Measurements from ENCODE around the gene UMPS.
A peak's percentile ranks its signal among the peaks of the same experiment; 100 is the strongest.
"Not testable (repeated sequence)": the region's sequence is repeated elsewhere in the genome, so short reads cannot be mapped to it uniquely, and the experiment has no call there.

Gene UMPS

DNA sequence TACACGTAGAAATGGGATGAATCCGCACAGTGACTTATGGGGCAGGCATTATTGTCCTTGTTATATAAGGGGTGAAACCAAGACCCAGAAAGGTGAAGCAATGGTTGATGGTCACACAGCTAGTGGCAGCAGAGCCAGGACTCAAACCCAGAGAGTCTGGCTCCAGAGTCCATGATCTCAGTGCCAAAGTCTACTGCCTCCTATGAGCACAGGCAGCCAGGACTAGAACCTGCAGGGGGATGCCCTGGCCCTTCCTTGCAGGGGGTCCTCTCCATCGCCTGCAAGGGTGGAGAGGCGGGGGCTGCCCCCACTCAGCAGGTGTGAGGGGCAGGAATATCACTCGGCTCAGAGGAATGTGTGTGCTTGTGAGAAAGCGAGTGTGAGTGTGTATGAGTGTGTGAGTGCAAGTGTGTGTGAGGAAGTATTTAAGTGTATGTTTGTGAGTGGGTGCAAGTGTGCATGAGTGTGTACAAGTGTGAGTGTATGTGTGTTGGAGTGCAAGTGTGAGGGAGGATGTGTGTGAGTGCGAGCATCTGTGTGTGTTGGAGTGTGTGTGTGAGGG is 44.7 kb downstream of the UMPS start:
- Histone ChIP-seq H3K27me3 (ENCODE audit: insufficient read depth, low read length) (no peaks in the 10 kb centered on the region), H3K36me3 (ENCODE audit: insufficient read depth, low read depth, low read length) (peaks cover 24% of the 10 kb centered on the region), H3K9ac (ENCODE audit: low read depth, low read length) (0 out of 2 replicates have a peak overlapping the region, but pooled peaks have one; percentile 18), H3K27ac (ENCODE audit: low read length) (peak overlapping the region; percentile 76), H3K4me3 (ENCODE audit: low read length) (no peak overlapping the region), H3K4me1 (ENCODE audit: insufficient read depth, low read length) (peaks cover 19% of the 10 kb centered on the region), H3K9me3 (ENCODE audit: insufficient read depth, low read depth, low read length) (no peaks in the 10 kb centered on the region)

GRCh38 chr3:124775877-124776276 is 45.6 kb downstream of the UMPS start:
- H3K27me3 ChIP-seq (ENCODE audit: insufficient read depth, low read length): no peaks in the 10 kb centered on the region
- H3K9ac ChIP-seq (ENCODE audit: low read depth, low read length): no peak overlapping the region
- no peaks in the 10 kb centered on the region for H3K9me3 ChIP-seq (ENCODE audit: insufficient read depth, low read depth, low read length)
- H3K36me3 ChIP-seq (ENCODE audit: insufficient read depth, low read depth, low read length): peaks cover 21% of the 10 kb centered on the region
- H3K4me1 ChIP-seq (ENCODE audit: insufficient read depth, low read length): peaks cover 23% of the 10 kb centered on the region
- no peak overlapping the region for H3K27ac ChIP-seq (ENCODE audit: low read length)
- no peak overlapping the region for H3K4me3 ChIP-seq (ENCODE audit: low read length)

DNA sequence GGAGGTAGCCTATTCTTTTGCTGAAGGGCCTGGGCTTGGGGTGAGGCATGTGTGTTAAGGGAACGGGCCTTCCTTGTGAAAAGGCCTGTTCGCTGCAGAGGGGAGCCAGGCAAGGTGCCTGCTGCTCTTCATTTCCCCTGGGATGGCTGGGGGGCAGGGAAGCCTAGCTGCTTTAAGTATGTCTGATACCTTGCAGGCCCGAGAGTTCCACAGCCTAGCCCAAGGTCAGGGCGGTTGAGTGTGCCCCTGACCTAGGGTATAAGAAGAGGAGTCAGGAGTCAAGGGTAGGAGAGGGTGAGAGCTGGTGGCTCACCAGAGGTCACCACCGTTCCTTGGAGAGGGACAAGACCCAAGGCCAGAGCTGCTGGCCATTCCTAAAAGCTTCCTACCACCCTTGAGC is 46.6 kb downstream of the UMPS start:
- peaks cover 31% of the 10 kb centered on the region for H3K4me1 ChIP-seq (ENCODE audit: insufficient read depth, low read length)
- H3K9me3 ChIP-seq (ENCODE audit: insufficient read depth, low read depth, low read length): no peaks in the 10 kb centered on the region
- no peak overlapping the region for H3K4me3 ChIP-seq (ENCODE audit: low read length)
- peaks cover 18% of the 10 kb centered on the region for H3K36me3 ChIP-seq (ENCODE audit: insufficient read depth, low read depth, low read length)
- H3K27me3 ChIP-seq (ENCODE audit: insufficient read depth, low read length): no peaks in the 10 kb centered on the region
- no peak overlapping the region for H3K9ac ChIP-seq (ENCODE audit: low read depth, low read length)
- H3K27ac ChIP-seq (ENCODE audit: low read length): no peak overlapping the region

DNA sequence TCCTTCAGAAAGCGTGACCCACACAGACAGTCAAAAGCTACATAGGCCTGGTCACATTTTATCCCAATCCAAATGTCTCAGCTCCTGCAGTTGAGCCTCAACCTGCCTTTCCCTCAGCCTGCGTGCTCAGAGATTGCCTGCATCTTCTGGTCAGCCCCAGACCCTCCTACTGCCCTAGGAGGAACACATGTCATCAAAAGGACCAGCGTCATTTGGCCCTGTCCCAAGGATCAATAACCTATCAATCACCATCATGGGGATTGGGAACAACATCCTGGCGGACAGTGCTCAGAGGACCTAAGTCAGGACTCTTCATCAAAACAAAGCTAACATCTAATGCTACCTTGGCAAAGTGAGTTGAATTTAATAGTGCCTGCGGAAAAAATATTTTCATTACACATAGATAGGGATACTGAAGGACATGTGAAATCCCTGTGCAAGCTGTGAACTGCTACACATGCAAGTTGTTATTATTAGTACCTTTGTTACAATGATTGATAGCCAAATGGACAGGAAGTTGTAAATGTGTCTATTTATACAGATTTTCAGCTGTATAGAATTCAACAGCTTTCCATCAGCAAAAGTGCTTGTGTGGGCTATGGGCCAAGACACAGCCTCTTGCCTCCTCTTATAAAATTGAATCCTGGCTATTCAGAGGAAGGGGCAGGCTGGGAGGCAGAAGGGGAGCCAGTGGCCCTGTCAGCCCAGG is 47.7 kb downstream of the UMPS start:
- no peak overlapping the region for H3K4me3 ChIP-seq (ENCODE audit: low read length)

GRCh38 chr3:124779116-124779515 is 48.9 kb downstream of the UMPS start:
- no peaks in the 10 kb centered on the region for H3K27me3 ChIP-seq (ENCODE audit: insufficient read depth, low read length)
- no peaks in the 10 kb centered on the region for H3K9me3 ChIP-seq (ENCODE audit: insufficient read depth, low read depth, low read length)
- H3K36me3 ChIP-seq (ENCODE audit: insufficient read depth, low read depth, low read length): peaks cover 3% of the 10 kb centered on the region
- H3K9ac ChIP-seq (ENCODE audit: low read depth, low read length): no peak overlapping the region
- peaks cover 27% of the 10 kb centered on the region for H3K4me1 ChIP-seq (ENCODE audit: insufficient read depth, low read length)
- H3K4me3 ChIP-seq (ENCODE audit: low read length): no peak overlapping the region
- no peak overlapping the region for H3K27ac ChIP-seq (ENCODE audit: low read length)

More for the DNA sequence above, 47.7 kb downstream of the UMPS start:
- no peaks in the 10 kb centered on the region for H3K9me3 ChIP-seq (ENCODE audit: insufficient read depth, low read depth, low read length)
- peaks cover 31% of the 10 kb centered on the region for H3K4me1 ChIP-seq (ENCODE audit: insufficient read depth, low read length)
- no peak overlapping the region for H3K9ac ChIP-seq (ENCODE audit: low read depth, low read length)
- no peak overlapping the region for H3K27ac ChIP-seq (ENCODE audit: low read length)
- no peaks in the 10 kb centered on the region for H3K27me3 ChIP-seq (ENCODE audit: insufficient read depth, low read length)
- H3K36me3 ChIP-seq (ENCODE audit: insufficient read depth, low read depth, low read length): peaks cover 12% of the 10 kb centered on the region

DNA sequence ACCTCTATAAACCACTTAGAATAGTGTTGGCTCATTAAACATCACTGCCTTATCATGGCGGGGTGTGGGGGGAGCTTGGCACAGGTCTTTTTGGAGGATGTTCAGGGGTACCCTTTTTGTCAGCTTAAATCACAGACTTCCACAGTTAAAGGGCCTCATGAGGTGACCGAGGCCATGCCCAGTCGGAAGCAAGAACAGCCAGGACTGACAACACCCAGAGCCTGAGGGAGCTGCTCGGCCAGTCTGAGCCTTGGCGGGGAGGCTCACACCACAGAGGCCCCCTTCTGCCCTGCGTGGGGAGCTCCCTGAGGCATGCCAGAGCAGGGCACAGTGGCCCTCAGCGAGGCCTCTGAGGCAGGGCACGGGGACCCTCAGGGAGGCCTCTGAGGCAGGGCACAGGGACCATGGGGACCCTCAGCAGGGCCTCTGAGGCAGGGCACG is 49.5 kb downstream of the UMPS start:
- peaks cover 8% of the 10 kb centered on the region for H3K36me3 ChIP-seq (ENCODE audit: insufficient read depth, low read depth, low read length)
- no peak overlapping the region for H3K27ac ChIP-seq (ENCODE audit: low read length)
- no peak overlapping the region for H3K4me3 ChIP-seq (ENCODE audit: low read length)
- H3K4me1 ChIP-seq (ENCODE audit: insufficient read depth, low read length): peaks cover 22% of the 10 kb centered on the region
- H3K9me3 ChIP-seq (ENCODE audit: insufficient read depth, low read depth, low read length): no peaks in the 10 kb centered on the region
- H3K27me3 ChIP-seq (ENCODE audit: insufficient read depth, low read length): no peaks in the 10 kb centered on the region
- 0 out of 2 replicates have a peak overlapping the region, but pooled peaks have one; percentile 0 for H3K9ac ChIP-seq (ENCODE audit: low read depth, low read length)

DNA sequence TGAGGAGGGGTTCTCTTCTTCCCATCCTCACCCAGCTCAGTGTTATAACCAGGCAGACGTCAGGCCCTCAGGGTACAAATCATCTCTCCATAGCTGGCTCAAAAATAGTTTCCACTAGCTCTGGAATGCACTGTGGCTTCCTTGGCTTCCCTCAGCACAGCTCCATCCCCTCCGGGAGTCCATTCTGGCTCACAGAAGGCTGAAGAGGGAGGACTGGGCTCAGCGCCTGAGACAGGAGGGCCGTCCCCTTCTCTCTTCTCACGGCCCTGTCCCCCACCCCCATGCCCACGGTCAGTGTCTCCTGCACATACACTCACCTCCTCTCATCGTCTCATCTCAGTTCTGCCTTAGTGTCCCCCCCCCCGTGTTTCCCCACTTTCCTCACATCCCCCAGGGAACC is 50.1 kb downstream of the UMPS start:
- Histone ChIP-seq H3K27ac (ENCODE audit: low read length) (peak overlapping the region; percentile 17), H3K36me3 (ENCODE audit: insufficient read depth, low read depth, low read length) (peaks cover 8% of the 10 kb centered on the region), H3K9me3 (ENCODE audit: insufficient read depth, low read depth, low read length) (no peaks in the 10 kb centered on the region), H3K9ac (ENCODE audit: low read depth, low read length) (0 out of 2 replicates have a peak overlapping the region, but pooled peaks have one; percentile 0), H3K4me3 (ENCODE audit: low read length) (no peak overlapping the region), H3K4me1 (ENCODE audit: insufficient read depth, low read length) (peaks cover 17% of the 10 kb centered on the region), H3K27me3 (ENCODE audit: insufficient read depth, low read length) (no peaks in the 10 kb centered on the region)

DNA sequence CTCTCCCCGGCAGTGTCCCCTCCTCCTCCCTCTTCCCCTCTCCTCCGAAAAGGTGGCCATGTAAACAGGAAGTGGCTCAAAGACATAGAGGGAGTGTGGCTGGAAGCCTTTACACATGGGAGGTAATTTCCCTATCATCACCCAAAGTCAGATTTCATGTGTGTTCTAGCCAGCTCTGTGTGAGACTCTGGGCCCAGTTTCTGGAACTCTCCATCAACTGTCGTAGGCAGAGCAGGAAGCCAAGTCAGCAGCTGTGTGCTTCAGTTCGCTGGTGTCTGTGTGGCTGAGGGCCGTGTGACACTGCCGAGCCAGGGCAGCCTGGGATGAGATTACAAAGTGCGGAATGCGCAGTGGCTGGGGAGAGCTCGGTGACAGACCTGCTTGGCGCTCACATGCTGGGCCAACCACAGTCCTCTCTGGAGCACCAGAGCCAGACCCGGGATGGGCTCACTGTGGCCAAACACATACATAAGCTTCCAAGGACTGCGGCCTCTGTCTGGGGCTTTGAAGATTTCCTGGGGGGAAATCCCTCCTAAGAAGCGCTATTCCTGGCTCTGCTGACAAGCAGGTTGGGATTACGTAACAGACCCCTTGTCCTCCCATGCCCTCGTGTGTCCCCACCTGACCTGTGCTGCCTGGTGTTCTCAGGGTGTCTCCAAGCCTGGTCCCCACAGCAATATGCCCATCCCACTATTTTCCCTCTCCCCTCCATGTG is 50.7 kb downstream of the UMPS start:
- H3K4me1 ChIP-seq (ENCODE audit: insufficient read depth, low read length): peaks cover 17% of the 10 kb centered on the region
- H3K27ac ChIP-seq (ENCODE audit: low read length): peak overlapping the region; percentile 17
- H3K27me3 ChIP-seq (ENCODE audit: insufficient read depth, low read length): no peaks in the 10 kb centered on the region
- no peak overlapping the region for H3K4me3 ChIP-seq (ENCODE audit: low read length)
- peak overlapping the region; percentile 15; the same call in 1 of the 2 replicates for H3K9ac ChIP-seq (ENCODE audit: low read depth, low read length)
- H3K9me3 ChIP-seq (ENCODE audit: insufficient read depth, low read depth, low read length): no peaks in the 10 kb centered on the region
- peaks cover 13% of the 10 kb centered on the region for H3K36me3 ChIP-seq (ENCODE audit: insufficient read depth, low read depth, low read length)

DNA sequence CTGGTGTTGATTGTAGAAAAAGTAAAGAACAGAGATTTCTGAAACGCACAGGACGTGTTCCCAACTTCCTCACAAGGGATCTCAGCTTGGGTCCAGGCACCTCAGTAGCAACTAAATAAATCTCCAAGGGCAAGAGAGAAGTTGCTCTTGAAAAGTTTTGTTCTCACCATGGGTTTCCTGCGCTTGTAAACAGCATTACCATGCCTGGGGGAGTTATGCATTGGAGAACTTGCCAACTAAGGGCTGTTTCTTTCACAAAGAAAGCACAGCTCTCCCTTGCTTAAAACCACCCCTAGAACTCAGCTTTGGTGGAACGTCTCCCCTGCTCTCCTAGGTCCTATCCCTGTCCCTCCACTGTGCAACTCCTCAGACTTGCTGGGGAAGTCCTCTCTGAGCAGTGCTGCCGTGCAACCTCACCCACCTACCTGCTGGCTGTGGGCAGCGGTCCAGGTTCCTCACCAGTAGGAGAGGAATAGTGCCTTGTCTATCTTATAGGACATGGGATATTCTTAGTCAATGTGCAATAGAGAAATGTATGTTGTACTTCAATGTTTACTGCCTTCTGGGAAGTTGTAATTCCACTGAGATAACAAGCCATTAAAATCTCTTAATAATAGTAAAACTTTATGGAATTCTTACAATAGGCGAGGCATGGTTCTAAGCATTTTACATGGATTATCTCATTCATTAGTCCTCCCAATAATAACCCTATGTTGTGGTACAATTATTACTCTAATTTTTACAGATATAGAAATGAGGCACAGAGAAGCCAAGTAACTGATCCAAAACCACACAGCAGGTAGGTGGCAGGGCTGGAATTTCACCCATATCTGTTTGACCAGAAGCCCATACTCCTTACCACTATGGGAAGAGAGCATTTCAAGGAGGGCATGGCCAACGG is 51.5 kb downstream of the UMPS start:
- Histone ChIP-seq H3K4me1 (ENCODE audit: insufficient read depth, low read length) (peaks cover 13% of the 10 kb centered on the region), H3K9me3 (ENCODE audit: insufficient read depth, low read depth, low read length) (no peaks in the 10 kb centered on the region), H3K4me3 (ENCODE audit: low read length) (no peak overlapping the region), H3K27me3 (ENCODE audit: insufficient read depth, low read length) (no peaks in the 10 kb centered on the region), H3K9ac (ENCODE audit: low read depth, low read length) (peak overlapping the region; percentile 15; the same call in 1 of the 2 replicates), H3K27ac (ENCODE audit: low read length) (no peak overlapping the region), H3K36me3 (ENCODE audit: insufficient read depth, low read depth, low read length) (peaks cover 16% of the 10 kb centered on the region)

- Histone ChIP-seq H3K36me3 (ENCODE audit: insufficient read depth, low read depth, low read length) (peaks cover 16% of the 10 kb centered on the region), H3K4me1 (ENCODE audit: insufficient read depth, low read length) (peaks cover 13% of the 10 kb centered on the region; the same call in 1 of the 2 replicates)
- not testable (repeated sequence) for H3K9ac ChIP-seq (ENCODE audit: low read depth, low read length); H3K27ac ChIP-seq (ENCODE audit: low read length); H3K4me3 ChIP-seq (ENCODE audit: low read length); H3K9me3 ChIP-seq (ENCODE audit: insufficient read depth, low read depth, low read length); H3K27me3 ChIP-seq (ENCODE audit: insufficient read depth, low read length)
These were observed 52.1 kb downstream of the UMPS start for GRCh38 chr3:124782377-124782712.

GRCh38 chr3:124783696-124784095 is 53.4 kb downstream of the UMPS start:
- no peaks in the 10 kb centered on the region for H3K9me3 ChIP-seq (ENCODE audit: insufficient read depth, low read depth, low read length)
- no peak overlapping the region for H3K27ac ChIP-seq (ENCODE audit: low read length)
- H3K9ac ChIP-seq (ENCODE audit: low read depth, low read length): no peak overlapping the region
- H3K27me3 ChIP-seq (ENCODE audit: insufficient read depth, low read length): no peaks in the 10 kb centered on the region
- no peak overlapping the region for H3K4me3 ChIP-seq (ENCODE audit: low read length)
- peaks cover 16% of the 10 kb centered on the region for H3K36me3 ChIP-seq (ENCODE audit: insufficient read depth, low read depth, low read length)
- peaks cover 13% of the 10 kb centered on the region; the same call in 1 of the 2 replicates for H3K4me1 ChIP-seq (ENCODE audit: insufficient read depth, low read length)

Measured in iPS-20b (cell line).